Stimulated activated CD4-positive, alpha-beta T cell treated with anti-CD3 and anti-CD28 coated beads, Interleukin-12 subunit alpha, Interleukin-12 subunit beta, amount 100 ng/mL, for 48 hours (primary cell): Measurements from ENCODE around the gene GNRH2.
A peak's percentile ranks its signal among the peaks of the same experiment; 100 is the strongest.
"Not testable (repeated sequence)": the region's sequence is repeated elsewhere in the genome, so short reads cannot be mapped to it uniquely, and the experiment has no call there.

Source experiments
- DNase-seq, 3 donors: peaks; one replicate each; pipeline ENCODE4 v3.0.0-alpha.2; 2020; ENCODE audit warnings: low read depth in 2 of 3, low spot score in 1 of 3

The GNRH2 gene

GRCh38 chr20:3043322-3043721 lies at the start of gene GNRH2:
Gene GNRH2, plus strand, starts transcription at chr20:3043622. Its CDS starts 793 bp downstream, at chr20:3044415.
- no peak for DNase-seq

DNA sequence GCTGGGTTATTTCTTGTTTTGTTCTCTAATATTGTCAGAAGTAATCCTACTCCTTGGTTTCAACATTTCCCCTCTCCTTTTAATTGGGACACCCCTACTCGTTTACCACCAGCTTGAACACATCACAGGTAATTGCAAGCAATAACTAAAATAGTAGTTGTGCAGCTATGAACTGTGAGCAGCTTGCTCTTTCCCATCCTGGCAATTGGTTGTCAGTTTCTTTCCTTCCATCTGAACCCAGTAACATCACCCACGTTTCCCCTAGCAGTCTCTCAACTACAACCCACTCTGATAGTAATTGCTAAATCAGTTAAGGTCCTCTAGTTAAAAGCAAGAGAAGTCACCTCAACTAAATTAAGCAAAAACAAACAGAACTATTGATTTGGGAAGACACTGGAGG lies 47.6 kb upstream of the GNRH2 start:
- no peak for DNase-seq

DNA sequence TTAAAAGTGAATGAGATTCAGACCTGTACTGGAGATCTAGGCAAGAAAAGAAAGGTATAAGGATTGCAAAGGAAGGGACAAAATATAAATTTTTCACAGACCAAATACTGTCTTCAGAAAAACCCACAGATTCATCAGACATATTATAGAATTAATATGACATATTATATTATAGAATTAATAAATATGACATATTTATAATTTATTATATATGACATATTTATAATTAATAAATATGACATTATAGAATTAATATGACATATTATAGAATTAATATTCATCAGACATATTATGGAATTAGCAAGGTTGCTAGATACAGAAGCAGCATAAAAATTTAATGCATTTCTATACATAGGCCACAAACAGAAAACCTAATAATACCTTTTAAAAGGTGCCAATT lies 44.7 kb upstream of the GNRH2 start:
- no peak for DNase-seq

DNA sequence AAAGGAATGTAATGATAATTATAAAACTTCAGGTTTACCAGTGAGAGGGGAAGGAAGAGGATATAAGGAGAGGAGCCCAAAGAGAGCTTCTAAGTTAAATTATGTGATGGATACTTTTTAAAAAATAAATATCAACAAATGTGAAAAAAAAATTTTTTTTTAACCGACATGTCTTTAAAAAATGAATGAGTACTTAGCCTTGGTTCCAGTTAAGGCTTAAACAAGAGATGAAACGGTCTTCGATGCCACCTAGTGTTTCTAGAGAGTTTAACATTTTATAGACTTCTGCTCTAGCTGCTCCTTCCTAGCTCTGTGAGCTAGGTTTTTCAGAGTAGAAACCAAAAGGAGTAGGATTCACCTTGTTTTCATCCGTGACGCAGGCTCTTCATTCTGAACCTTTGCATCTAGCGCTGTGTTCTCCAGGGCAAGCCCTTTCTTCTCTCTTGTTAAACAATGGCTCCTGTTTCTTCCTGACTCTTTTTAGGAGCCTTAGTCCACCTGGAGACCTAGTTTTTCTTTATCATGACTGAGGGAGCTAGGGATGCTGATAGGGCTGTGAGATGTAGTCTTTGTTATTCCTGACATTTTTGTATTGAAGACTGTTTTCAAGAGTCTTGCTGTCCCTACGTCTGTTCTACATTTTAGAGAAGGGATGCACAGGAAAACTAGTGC lies 42.4 kb upstream of the GNRH2 start:
- no peak for DNase-seq

DNA sequence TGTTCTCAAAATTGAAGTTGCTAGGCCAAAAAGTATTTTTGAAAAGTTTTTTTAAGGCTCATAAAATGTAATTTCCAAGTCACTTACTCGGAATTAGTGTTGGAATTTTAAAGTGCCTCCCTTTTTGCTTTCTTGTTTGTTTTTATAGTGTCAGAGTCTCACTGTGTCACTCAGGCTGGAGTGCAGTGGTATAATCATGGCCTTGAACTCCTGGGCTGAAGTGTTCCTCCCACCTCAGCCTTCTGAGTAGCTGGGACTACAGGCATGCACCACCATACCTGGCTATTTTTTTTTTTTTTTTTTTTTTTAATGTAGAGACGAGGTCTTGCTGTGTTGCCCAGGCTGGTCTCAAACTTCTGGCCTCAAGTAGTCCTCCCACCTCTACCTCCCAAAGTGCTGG lies 40.0 kb upstream of the GNRH2 start:
- DNase-seq = no peak

DNA sequence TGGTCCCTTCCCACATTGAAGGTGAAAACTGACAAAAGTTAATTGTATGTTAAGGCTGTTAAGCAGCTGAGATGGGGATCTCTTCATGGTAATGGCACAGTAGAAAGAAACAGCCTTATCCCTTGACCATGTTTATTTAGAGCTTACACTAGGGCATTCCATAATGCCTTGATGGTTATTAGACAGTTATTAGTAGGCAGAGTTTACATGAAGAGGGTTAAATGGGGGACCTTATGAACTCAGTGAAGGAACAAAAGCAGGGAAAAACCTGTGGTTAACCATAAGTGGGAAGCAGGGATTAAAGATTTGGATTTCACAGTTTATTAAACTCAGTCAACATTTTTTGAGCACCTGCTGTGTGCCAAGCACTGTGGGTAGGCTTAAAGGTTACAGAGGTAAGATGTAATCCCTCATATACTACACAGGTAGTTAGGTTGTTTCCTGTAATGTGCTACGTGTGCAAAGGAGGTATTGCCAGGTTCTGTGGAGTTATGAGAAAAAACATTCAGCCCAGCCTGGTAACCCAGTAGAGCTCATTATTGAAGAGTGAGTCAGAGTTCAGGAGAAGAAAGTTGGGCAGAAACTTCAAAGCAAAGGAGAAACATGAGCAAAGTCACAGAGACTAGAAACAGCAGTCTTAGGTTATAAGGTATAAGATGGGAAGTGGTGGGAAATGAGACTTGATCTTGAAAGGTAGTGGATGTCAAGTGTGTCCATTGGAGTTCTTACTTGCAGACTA lies 32.3 kb upstream of the GNRH2 start:
- DNase-seq = peak in 2 of 3 donors; percentile 25

DNA sequence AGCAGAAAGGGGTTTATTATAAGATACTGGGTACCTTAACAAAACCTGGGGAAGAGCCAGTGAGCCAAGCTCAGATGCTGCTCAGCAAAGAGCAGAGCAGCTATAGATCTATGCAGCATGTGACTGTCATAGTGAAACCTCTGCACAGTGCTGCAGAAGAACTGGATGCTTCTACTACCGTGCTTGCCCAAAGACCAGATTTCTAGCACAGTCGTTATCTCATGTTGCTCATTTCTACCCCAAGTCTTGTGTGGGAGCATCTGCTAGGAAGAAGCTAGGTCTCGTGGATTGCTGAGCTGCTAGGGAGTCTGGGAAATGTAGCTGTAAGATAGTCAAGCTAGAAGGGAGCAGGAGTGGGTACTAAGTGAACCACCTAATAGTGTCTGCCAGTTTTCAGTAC lies 31.7 kb upstream of the GNRH2 start:
- peak; percentile 19 to 29 (median 23) for DNase-seq

DNA sequence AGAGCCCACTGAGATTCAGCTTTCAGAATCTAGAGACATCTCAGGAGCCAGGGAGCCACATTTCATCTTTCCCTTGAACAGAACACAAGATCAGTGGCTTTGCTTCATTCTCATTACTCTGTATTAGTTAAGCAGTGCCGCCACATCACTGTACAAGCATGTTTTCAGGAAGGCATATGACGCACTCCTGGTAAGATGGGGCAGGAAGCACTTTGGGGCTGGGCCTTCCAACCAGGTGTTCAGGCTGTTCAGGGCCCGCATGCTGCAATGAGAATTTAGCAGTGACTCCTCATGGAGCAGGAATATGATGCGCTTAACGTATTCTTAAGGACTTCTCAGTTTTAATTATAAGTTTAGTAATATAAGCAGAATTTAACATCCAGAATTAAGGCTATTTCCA lies 29.7 kb upstream of the GNRH2 start:
- DNase-seq = no peak

DNA sequence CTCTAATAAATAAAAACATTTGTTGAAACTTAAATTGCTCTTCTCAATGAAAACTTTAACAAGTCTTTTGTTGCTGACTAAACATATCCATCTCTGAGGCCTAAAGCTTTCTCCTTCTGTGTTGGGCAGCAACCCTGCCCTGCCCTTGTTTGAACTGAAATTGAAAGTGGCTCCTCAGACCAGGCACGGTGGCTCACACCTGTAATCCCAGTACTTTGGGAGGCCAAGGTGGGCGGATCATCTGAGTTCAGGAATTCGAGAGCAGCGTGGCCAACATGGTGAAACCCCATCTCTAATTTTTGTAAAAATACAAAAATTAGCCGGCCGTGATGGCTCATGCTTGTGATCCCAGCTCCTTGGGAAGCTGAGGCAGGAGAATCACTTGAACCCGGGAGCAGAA lies 29.2 kb upstream of the GNRH2 start:
- peak in 2 of 3 donors; percentile 22 to 30 for DNase-seq

DNA sequence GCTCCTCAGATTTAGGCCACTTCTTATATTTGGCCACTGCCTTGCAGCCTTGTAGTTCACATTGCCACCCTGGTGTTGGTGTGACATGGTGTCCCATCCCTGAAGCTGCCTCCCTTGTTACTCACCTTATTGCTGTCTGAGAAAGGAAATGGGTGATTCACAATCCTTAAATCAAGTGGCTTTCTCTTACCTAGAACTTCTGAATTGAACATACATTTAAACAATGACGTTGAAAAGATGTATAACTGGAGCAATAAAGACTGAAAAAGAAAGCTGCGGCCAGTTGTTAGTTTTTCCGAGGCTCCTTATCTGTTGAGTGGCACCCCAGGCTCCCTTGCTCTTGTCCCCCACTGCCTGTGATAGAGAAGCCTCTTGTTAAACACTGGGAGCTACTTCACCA lies 28.8 kb upstream of the GNRH2 start:
- peak; percentile 22 to 44 (median 42) for DNase-seq

GRCh38 chr20:3015302-3015701 lies 28.1 kb upstream of the GNRH2 start:
- not testable (repeated sequence) for DNase-seq

DNA sequence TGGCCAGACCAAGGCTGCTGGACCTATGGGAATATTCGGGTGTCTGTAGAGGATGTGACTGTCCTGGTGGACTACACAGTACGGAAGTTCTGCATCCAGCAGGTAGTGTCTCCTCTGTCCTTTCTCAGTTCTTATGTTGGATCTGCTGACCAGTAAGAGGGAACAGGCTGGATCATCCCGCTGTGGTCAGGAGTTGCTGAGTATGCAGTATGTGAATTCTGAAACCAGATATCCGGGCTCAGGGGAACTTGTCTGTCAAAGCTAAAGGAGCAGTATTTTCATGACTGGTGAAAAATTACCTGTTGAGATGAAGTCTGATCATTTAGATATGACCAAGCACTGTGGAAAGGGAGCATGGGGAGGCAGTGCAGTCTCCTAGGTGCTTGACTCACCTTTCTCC lies 22.1 kb upstream of the GNRH2 start:
- DNase-seq = no peak

GRCh38 chr20:3021777-3022176 lies 21.6 kb upstream of the GNRH2 start:
- no peak for DNase-seq

- not testable (repeated sequence) for DNase-seq
These were observed 20.6 kb upstream of the GNRH2 start for GRCh38 chr20:3022559-3023490.

DNA sequence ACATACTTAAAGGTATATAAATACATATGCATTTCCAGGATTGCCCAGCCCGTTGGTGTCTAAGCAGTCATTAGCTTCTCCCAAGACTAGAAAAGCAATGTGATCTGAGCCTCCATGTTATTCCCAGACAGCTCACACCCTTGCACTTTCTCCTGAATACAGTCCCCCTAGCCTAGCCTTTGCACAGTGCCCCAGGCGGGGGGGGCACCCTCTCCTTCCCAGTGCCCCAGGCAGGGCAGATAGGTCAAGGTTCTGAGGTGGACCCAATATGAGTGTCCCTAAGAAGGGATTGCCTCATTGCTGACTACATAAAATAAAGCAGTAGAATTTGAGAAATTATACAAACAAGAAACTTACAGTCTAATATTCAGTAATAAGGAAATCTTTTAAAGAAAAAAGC lies 15.4 kb upstream of the GNRH2 start:
- DNase-seq = no peak

DNA sequence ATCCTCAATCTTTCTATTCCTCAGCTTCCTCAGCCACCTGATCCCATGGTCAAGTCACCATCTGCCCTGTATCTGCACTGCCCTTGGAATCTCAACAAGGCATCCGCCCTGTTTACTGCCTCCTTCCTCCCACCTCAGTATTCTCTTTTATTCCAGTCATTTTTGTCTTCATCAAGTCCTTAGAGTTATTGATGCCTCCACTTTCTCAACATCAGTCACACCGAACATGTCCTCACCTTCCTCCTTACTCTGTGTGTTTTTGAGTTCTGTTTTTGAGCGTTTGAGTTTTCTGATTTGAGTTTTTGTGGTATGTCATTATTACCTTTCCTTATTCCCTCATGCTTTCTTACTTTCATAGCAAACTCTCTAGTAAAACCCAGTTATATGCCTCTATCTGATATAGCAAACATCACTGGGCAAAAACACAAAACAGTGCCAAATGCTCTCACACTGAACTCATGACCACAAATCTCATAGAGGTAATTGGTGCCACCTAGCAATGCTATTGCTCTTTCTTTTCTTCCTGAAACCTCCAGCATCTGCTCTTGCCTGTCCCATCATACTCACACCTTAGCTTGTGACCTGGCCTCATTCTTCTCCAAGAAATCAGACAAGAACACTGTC lies 11.8 kb upstream of the GNRH2 start:
- no peak for DNase-seq

DNA sequence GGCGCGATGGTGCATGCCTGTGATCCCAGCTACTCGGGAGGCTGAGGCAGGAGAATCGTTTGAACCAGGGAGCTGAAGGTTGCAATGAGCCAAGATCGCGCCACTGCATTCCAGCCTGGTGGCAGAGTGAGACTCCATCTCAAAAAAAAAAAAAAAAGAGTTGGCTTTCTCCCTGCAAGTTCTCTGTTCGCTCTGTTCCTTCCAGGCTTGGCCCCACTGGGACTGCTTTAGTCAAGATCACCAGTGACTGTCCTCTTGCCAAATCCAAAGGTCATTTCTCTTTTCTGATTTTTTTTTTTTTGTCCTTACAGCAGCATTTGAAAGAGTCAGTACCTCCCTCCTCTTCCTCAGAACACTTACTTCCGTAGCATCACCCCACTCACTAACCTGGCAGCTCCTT lies 10.8 kb upstream of the GNRH2 start:
- no peak for DNase-seq

GRCh38 chr20:3037654-3038053 lies 5.8 kb upstream of the GNRH2 start:
- DNase-seq = no peak

- no peak for DNase-seq
These were observed 5.0 kb upstream of the GNRH2 start for GRCh38 chr20:3038454-3038853.

DNA sequence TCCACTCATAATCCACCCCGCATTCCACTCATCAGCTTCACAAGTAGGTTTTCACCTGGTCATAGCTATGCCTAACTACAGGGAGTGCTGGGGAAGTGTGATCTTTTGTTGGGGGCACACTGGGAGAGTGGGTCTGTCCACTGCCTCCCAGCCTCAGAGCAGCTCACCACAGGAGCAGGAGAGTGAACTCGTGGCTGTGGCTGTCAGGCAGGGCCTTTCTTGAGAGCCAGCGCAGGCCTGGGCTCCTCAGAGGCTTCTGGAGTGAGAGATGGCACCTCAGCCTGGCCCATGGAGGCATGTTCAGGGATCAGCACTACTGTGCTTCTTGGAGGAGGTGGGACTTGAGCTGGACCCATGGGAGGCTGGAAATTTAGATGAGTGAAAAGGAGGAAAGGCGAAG lies 4.0 kb upstream of the GNRH2 start:
- DNase-seq = no peak

DNA sequence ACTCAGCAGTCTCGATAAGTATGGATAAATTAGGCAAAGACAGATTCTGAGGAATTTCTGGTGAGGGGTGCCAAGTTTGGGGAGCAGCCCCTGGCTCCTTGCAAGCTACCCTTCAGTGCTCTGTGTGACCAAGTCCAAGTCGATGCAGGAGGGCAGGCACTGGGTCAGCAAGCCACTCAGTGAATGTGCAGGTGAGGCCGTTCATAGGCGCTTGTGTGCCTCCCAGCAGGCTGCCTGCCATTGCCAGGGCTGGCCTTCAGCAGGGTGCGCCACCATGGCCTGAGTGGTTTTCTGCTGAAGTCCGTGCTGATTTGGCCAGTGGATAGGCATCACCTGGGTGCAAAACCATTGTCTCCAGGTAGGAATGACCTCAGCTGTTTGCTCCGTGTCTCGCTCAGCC lies 3.3 kb upstream of the GNRH2 start:
- no peak for DNase-seq
